HG02759 (cell line): ENCODE data around the gene MYOZ3.

Source experiments
- ATAC-seq: cut with Tn5 transposase; IDR thresholded peaks from one replicate; pipeline ENCODE4 v1.9.1; 2021; ENCODE audit warnings: mild to moderate bottlenecking, moderate library complexity; ENCODE audit not compliant: unreplicated experiment

Gene MYOZ3

DNA sequence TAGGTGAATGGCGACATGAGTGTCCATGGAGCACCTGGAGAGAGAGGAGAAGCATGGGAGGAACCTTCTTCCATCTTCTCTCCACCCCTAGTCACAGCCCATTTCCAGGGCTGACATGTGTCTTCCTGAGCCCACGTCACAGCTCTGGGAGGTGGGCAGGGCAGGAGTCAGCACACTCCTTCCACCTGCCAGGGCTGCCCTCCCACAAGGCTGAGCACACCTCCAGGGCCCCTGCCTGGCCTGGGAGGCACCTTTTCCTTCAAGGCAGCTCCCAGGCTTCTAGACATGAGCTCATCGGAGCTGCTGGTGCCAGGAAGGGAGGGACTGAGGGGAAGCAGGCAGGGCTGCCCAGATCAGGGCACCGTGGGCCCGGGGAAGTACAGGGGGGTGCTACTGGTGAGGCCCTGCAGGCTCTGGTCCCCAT, 34.2 kb upstream of the MYOZ3 start:
- ATAC-seq = no peak

DNA sequence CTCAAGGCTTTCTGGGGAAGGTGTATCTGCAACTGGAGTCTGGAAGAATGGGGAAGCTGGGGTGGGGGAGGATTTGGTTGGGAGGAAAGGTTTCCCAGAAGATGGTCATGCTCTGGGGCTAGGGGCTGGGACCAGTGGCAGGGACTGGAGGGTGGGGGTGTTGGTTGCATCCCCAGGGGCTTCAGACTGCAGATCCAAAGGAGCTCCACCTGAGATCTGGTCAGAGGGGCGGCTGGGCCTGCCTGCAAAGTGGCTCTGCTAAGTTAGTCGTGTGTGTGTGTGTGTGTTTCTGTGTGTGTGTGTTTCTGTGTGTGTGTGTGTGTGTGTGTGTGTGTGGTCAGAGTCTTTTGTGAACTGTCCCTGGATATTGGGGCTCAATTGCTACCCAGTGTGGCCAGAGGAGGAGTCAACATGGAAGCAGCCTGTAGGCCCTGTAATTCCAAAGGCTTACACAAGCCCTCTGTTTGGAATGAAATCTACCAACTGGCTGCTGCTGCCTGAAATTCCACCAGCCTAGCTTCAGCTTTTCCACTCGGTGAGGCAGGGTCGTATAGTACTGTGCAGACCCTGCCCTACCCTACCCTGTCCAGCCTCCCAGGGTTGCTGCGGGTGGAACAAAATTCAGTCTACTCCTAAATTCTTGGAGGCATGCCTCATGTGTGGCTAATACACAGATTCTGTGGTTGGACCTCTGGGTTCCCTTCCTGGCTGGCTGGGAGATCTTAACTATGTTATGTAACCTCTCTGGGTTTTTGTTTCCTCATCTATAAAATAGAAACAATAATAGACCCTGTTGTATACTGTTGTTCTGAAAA, 33.1 kb upstream of the MYOZ3 start:
- no peak for ATAC-seq

DNA sequence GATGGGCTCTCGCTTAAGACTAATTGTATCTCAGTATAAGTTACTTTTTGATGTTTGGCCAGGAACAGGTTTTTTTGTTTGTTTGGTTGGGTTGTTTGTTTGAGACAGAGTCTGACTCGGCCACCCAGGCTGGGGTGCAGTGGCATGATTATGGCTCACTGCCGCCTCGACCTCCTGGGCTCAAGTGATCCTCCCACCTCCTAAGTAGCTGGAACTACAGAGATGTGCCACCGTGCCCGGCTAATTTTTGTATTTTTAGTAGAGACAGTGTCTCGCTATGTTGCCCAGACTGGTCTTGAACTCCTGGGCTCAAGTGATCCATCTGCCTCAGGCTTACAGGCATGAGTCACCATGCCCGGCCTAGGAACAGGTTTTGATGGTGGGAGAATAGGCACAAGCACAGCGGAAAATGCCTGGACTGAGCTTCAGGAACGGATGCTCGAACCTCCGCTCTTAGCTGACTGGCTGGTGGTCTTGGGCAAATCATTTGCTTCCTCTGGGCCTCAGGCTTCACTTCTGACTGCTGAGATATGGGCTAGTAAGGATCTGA, 32.0 kb upstream of the MYOZ3 start:
- ATAC-seq = no peak

DNA sequence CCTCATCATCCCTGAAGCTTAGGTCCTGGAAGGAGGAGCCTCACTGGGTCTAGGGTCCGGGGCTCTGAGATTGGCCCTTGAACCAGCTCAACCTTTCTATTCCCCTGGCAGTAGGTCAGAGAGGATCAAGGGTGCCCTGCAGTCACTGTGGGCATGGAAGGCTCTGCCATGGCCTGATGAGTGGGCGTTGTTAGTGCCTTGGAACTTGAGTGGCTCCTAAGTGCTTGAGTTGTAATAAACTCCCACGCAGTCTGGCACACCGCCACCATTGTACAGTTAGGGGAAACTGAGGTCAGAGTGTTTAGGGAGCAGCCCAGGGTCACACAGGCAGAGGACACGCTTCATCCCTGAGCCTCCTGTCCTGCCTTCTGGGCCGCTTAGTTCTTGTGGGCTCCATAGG, 31.0 kb upstream of the MYOZ3 start:
- ATAC-seq = no peak

DNA sequence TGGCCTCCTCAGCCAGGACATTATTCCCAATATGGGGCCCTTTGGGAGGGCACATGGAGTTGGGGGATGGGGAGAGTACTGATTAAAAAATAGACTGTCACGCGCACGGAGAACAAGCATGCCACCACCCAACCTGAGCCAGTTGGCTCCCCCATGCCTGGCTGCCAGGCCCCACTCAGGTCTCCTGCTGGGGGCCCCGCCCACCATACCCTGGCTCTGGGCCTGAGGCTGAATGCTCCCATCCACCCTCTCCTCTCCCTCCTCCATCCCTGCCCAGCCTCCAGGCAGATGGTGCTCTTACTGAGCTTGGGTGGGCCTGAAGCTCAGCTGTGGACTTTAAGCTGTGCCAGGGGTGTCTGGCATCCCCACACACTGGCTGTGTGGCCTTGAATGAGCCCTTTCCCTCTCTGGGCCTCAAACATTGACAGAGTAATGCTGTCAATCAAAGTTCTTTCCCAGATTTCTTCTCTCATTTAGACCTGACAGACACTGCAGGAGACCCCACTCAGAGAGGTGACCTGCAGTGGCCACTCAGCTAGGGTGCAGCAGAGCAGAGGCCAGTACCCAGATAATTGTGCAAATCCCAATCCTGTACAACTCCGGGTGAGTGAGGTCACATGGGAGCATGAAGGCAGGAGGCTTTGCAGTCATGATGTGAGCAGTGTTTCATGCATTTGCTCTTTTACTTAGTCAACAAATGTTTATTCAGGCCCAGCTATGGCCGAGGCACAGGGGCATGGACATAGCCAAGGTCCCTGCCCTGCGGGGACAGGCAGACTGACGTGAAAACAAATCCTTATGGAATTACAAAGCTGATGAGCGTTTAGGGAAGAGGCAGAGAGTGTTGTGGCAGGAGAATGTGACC, 30.4 kb upstream of the MYOZ3 start:
- no peak for ATAC-seq

DNA sequence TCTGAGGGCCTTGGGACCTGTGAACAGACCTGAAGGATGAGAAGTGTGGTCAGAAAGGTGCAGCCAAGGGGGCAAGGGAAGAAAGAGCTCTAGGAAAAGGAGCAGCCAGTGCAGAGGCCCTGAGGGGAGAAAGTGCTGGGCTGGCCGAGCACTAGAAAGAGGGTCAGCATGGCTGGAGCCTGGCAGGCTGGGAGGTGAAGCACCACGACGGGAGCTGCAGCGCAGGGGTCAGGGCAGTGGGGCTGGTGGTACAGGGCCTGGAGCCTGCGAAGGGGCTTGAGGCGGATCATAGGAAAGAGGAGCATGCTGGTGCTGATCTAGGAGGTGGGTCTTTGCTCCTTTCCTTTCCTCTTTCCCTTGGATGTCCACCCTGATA, 29.7 kb upstream of the MYOZ3 start:
- ATAC-seq = no peak

DNA sequence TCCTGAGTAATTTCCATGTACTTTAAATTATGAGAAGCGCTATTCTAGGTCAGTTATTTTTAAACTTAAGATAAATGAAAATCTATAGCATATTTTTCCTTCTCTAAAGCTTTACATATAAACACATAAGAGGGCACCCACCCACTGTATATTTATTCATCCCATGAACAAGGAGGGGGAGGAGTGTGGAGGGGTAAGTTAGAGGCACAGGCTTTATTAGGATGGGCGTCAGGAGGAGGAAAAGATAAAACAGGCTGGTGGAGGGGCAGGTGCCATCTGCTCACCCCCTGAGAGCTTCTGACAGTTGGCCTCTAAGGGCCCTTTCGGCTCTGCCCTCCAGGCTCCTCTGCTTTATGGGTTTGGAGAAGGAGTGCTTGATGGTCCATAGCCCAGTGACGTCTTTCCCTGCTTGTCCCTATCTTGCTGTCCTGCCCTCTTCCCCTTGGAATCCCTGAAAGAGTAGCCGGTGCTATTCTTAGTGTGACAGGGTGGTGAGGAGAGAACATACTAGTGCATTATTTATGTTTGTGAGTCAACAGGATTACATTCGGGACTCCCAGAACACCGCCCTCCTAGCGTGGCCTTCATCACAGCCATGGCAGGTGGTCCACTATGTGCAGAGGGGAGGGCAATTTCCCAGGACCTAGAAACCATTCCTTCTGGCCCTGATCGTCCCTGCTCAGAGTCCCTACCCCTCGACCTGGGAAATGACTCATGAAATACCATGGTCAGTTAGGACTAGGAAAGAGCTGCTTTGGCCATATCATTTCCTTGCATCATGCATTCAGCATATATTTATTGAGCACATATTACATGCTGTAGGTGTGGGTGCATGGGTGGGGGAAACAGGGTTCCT, 28.5 kb upstream of the MYOZ3 start:
- ATAC-seq = no peak

DNA sequence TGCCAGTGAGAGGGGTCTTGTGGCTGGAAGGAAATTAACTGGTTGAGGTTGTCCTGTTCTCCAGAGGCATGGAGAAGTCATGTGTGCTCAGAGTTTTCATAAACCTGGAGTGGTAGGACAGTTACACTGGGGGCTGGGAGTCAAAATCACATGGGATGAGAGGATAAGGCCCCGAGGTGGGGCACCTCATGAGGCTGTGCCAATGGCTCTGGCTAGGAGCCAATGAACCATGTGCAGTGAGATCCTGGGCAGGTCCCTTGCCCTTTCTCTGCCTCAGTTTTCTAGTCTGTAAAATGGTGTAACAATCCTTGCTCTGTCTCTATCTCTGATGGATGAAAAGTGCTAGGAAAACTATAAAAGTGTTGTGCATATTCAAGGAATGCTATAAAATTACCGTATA, 27.6 kb upstream of the MYOZ3 start:
- no peak for ATAC-seq

DNA sequence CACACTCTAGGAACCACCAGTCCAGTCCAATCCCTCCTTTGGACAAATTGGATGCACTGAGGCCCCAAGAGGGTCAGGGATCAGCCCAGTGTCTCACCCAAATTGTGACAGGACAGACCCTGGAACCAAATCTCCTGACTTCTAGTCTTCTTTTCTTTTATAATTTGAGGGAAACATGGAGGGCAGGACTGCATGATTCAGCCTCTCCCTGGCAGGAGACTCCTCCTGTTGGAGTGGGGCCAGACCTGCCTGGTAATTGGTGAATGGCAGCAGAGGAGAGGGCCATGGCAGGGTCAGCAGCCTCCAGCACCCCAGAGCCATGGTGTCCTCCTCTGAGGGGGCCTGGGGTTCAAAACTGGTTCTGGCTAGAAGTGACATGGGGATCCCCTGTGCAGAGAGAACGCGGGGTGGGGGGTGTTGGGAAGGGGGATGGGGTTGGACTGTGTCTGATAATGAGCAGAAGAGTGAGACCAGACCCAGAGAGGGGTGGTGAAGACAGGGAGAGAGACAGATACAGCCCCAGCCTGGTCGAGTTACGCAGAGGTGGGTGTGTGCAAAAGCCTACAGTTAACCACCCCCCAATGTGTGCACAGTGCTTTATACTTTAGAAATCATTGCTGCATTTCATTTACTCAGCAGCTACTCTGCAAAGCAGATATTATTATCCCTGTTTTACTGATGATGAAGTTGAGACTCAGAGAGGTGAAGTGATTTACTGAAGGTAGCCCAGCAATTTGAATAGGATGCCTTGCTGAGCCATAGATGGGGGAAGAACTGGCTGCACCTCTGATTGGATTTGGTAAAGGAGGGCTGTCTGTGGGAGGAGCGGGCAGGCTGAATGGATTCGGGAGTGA, 24.4 kb upstream of the MYOZ3 start:
- no peak for ATAC-seq

DNA sequence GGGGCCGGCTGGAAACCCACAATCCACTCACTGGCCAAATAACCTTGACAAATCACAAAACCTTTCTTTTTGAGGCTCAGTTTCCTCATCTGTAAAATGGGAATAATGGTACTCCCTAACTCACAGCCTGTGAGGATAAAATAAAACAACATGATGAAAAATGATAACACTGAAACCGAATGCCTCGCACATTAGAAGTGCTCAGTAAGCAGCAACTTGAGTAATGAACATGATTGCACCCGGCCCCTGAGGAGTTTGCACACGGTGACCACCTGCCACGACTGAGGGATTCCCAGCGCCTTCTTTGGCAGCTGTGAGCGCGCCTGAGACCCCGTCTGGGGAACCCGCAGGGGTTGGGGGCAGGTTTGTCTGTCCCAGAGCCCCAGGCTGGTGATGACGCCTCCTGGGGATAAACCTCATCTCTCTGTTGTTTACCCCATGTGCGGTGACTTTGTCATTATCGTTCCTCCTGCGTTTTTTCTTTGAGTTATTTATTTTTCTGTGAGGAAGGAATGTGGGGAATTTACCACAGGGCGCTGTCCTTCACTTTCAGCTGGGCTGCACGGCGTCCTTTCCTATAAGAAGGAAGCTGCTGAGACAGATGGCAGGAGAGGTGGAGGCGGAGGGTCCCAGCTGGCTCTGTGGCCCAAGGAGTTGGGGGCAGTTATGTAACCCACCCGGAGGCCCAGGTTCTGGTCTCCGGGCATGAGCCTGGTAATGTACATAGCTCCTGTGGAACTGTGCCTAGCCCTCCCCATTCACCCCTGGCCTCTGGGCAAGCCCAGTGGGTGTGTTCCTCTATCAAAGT, 23.6 kb upstream of the MYOZ3 start:
- no peak for ATAC-seq

DNA sequence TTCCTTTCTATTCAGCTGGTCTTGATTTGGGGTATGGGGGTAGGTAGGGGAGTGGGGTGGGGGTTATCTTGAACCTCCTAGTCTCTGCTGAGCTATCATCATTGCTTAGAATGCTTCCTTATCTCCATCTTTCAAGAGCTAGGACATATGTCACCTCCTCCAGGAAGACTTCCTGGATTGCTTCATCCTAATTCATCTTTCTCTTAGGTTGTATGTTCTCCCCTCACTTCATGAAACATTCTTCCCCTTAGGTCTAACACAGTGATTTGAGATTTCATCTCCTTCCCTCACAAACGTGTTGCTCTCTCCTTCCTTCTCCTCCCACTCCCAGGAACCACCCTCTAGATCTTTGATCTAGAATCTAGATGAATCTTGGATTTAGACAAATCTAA, 23.0 kb upstream of the MYOZ3 start:
- ATAC-seq = no peak

DNA sequence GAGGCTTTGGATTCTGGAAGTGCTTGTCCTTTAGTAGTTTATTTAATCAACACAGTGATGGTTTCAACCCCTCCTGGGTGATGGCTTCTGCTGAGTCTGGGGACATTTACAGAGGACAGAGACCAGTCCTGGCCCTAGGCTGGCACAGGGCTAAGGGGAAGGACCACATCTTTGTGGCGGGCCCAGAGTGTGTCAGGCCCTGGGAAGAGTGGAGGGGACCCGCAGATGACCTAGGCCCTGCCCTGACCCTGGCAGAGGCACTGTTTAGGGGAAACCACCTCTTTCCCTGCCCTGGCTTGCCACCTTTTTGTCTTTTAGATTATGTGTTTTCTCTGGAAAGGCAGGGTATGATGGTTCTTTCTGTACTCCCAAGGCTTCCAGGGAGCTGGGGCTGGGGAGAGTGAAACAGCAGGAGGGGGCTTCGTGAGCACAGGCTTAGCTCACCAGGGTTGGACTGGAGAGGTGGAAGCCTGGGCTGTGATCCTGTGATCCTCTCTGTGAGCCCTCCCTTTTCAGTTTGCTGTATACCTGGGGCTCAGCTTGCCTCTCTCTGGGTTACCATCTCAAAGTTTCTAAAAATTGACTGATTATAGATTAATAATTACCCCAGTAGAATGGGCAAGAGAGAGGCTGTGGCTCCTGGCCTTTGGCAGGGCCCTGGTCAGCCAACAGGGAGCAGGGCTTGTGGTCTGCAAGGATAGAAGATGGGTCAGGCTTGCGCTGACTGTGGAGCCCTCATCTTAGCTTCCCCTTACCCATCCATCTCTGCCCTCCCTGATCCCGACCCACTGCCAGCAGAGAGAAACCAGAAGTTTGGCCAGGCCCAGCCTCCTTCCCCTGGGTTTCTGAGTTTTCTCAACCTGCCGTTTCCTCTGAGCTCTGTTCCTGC, 22.3 kb upstream of the MYOZ3 start:
- ATAC-seq = no peak

DNA sequence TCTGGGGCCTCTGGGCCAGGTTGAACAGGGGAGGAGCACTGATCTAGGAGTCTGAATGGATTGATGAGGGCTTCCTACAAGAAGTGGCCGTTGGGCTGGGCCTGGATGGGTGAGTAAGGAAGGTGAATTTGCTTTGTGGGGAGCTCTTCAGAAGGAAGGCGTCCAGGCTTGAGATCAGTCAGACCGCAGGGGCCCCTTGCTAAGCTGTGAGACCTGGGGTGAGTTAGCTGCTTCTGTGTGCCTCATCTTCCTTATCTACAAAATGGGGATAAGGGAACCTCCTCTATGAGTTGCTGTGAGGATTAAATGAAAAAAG, 21.7 kb upstream of the MYOZ3 start:
- no peak for ATAC-seq

DNA sequence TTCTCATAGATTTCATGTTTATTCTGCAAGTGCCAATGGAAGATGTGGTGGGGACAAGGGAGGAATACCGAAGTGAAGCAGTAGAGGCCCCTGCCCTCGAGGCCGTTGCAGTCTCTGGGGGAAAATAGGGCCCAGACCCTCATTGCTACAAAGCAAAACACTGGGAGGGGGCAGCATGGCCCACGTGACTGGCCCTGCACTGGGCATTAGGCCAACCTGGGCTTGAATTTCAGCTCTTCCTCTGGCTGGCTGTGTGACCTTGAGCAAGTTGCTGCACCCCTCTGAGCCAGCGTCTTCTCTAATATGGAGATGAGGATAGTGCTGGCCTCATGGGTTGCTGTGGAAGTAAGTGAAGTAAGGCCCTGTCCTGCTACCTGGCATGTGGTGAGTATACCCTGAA, 21.3 kb upstream of the MYOZ3 start:
- ATAC-seq = no peak

DNA sequence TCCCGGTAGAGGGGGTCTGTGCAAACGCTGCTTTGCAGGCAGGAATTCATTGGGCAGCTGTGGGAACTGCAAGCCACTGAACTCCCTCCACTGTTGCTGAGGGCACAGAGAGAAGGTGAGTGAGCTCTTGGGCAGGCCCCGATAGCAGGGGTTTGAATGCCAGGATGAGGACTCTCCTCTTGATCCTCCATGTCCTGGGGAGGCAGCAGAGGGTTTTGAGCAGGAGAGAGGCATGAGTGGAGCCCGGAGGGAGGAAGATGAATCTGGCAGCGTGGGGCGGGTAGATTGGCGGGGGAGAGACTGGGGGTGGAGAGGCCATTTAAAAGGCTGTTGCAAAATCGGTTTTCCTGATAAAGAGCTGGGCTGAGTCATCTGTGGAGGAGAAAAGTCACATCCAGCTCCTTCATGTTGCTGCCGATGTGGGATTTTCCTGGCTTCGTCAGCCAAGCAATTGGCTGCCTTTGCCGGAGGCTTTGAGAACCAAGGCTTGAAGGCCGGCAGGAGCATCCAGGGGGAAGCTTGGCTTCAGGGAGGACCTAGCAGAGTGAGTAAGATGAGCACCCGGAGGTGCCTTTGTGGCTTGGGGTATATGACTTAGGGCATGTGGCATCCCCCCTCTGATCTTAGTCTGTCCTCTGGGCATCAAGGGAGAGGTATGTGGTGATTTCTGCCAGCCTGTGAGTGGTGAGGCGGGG, 20.6 kb upstream of the MYOZ3 start, which contains the start of gene SYNPO:
Gene SYNPO (plus strand): TSS at position 350 of the 695 bp plus-strand sequence. CDS start 7,616 bp downstream, outside the sequence.
- ATAC-seq = no peak

DNA sequence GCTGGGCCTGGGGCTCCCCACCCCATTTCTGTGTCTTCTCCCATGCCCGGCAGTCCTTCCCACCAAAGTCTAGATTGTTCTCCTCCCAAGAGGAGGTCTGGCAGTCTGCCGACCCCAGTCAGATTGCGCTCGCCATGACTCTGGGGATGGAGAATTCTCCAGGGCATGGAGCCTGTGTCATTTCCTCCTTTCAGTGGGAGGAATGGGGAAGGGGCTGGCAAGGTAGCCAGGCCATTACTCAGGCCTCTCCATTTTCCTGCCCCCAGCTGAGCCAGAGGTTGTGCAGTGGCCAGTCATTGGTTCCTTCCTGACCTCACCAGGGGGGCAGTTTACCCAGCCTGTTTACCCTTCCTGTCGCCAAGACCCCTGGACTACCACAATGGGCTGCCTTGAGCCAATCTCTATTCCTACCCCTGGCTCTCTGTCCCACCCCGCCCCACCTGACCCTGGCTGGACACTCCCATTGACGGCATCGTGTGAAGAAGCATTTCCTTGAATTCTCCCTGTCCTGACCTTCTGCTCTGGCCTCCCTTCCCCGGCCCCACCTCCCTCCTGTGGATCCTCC, 20.0 kb upstream of the MYOZ3 start:
- no peak for ATAC-seq

DNA sequence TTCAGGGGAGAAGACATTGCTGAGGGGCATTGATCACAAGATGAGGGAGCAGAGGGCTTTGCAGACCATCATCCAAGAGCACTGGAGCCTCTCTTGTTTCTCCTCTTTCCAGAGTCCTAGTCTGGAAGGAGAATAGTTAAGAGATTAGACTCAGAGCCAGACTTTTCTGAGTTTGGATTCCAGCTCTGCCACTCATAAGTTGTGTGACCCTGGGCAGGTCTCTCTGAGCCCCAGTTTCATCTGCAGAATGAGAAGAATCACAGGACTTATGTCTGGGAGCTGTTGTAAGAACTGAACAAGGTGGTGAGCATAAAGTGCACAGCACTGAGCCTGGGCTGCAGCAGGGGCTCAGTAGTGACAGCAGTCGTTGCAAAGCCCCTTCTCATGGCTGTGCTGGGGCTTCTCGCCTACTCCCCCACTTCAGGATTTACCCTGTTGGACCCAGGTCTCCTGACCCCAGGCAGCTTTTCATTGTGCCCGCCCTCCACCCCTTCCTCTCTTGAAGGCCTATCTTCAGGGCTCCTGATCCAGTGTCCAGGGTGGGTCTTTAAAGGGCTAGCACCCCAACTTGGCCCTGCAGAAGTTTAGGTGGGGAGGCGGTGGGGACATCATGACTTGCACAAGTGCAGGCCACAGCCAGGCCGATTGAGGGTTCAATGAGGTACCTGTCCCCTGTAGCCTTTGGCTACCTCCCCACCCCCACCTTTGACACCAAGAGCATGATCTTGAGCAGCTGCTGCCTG, 19.1 kb upstream of the MYOZ3 start:
- no peak for ATAC-seq
